ENCODE results near the gene DDA1.

DNA sequence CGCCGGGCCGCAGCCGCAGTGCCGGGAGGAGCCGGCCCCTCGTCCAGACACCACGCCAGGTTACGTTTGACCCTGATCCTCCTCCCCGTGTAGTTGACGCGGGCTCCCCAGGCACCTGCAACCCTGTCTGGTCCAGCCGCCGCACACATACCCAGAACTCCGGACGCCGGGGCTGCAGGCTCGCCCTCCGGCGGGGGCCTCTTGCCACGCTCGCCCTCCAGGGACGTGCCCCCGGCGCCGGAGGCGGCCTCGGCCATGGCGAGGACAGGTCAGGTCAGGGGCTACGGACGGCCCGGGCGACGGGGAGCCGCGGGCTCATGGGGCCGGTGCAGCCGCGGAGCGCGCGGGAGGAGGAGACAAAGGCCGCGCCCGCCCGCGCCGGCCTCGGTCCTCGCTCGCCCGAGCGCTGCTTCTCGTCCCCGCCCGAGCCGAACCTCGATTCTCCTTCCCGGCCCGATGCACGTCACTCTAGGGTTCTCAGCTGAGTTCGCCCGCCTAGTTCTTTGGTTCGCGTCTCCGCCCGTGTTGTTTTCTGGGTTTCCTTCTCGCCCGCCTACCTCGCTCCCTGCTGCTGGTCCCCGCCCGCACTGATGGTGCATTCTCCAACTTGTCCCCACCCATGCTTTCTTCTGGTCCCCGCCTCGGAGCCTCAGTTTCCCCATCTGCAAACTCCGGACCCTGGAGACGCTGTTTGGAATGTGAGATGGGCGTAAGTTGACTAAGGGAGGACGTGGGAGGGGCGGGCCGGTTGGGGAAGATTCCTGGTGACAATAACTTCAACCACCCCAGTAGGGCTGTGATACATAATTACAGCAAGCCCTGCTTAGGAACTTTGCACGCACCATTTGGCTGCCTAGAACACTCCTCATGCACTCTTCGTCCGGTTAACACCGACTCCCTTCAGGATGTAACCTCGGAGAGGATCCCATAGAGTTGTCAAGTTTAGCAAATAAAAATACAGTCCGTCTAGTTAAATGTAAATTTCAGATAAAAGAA, 25.3 kb downstream of the DDA1 start, which contains the start of gene ANO8:
- TF ChIP-seq RELA (CRISPR knock-in tag; IDR thresholded peaks at IDR 0.05; ENCODE audit: borderline replicate concordance) (no peak), NR1H2 (CRISPR knock-in tag; IDR thresholded peaks at IDR 0.05) (no peak), ETV6 (CRISPR knock-in tag; IDR thresholded peaks at IDR 0.05) (no peak), SP1 (CRISPR knock-in tag; conservative IDR thresholded peaks at IDR 0.05) (peak; percentile 93), TEAD4 (CRISPR knock-in tag; IDR thresholded peaks at IDR 0.05) (no peak), ZBTB21 (CRISPR knock-in tag; IDR thresholded peaks at IDR 0.05; ENCODE audit: borderline replicate concordance) (no peak), GRHL2 (CRISPR knock-in tag; IDR thresholded peaks at IDR 0.05; ENCODE audit: insufficient replicate concordance, severe bottlenecking) (no peak)
- TF ChIP-seq, protein P1, sequence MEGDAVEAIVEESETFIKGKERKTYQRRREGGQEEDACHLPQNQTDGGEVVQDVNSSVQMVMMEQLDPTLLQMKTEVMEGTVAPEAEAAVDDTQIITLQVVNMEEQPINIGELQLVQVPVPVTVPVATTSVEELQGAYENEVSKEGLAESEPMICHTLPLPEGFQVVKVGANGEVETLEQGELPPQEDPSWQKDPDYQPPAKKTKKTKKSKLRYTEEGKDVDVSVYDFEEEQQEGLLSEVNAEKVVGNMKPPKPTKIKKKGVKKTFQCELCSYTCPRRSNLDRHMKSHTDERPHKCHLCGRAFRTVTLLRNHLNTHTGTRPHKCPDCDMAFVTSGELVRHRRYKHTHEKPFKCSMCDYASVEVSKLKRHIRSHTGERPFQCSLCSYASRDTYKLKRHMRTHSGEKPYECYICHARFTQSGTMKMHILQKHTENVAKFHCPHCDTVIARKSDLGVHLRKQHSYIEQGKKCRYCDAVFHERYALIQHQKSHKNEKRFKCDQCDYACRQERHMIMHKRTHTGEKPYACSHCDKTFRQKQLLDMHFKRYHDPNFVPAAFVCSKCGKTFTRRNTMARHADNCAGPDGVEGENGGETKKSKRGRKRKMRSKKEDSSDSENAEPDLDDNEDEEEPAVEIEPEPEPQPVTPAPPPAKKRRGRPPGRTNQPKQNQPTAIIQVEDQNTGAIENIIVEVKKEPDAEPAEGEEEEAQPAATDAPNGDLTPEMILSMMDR (IDR thresholded peaks at IDR 0.05), result no peak
- TF ChIP-seq, protein P2, sequence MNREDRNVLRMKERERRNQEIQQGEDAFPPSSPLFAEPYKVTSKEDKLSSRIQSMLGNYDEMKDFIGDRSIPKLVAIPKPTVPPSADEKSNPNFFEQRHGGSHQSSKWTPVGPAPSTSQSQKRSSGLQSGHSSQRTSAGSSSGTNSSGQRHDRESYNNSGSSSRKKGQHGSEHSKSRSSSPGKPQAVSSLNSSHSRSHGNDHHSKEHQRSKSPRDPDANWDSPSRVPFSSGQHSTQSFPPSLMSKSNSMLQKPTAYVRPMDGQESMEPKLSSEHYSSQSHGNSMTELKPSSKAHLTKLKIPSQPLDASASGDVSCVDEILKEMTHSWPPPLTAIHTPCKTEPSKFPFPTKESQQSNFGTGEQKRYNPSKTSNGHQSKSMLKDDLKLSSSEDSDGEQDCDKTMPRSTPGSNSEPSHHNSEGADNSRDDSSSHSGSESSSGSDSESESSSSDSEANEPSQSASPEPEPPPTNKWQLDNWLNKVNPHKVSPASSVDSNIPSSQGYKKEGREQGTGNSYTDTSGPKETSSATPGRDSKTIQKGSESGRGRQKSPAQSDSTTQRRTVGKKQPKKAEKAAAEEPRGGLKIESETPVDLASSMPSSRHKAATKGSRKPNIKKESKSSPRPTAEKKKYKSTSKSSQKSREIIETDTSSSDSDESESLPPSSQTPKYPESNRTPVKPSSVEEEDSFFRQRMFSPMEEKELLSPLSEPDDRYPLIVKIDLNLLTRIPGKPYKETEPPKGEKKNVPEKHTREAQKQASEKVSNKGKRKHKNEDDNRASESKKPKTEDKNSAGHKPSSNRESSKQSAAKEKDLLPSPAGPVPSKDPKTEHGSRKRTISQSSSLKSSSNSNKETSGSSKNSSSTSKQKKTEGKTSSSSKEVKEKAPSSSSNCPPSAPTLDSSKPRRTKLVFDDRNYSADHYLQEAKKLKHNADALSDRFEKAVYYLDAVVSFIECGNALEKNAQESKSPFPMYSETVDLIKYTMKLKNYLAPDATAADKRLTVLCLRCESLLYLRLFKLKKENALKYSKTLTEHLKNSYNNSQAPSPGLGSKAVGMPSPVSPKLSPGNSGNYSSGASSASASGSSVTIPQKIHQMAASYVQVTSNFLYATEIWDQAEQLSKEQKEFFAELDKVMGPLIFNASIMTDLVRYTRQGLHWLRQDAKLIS (CRISPR knock-in tag; IDR thresholded peaks at IDR 0.05; ENCODE audit: borderline replicate concordance), result no peak
- TF ChIP-seq, protein P3, sequence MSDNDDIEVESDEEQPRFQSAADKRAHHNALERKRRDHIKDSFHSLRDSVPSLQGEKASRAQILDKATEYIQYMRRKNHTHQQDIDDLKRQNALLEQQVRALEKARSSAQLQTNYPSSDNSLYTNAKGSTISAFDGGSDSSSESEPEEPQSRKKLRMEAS (CRISPR knock-in tag; IDR thresholded peaks at IDR 0.05), result peak; percentile 50; the same call in 1 of the 2 replicates
- TF ChIP-seq, protein P4, sequence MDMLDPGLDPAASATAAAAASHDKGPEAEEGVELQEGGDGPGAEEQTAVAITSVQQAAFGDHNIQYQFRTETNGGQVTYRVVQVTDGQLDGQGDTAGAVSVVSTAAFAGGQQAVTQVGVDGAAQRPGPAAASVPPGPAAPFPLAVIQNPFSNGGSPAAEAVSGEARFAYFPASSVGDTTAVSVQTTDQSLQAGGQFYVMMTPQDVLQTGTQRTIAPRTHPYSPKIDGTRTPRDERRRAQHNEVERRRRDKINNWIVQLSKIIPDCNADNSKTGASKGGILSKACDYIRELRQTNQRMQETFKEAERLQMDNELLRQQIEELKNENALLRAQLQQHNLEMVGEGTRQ (CRISPR knock-in tag; IDR thresholded peaks at IDR 0.05), result no peak
- TF ChIP-seq, protein P5, sequence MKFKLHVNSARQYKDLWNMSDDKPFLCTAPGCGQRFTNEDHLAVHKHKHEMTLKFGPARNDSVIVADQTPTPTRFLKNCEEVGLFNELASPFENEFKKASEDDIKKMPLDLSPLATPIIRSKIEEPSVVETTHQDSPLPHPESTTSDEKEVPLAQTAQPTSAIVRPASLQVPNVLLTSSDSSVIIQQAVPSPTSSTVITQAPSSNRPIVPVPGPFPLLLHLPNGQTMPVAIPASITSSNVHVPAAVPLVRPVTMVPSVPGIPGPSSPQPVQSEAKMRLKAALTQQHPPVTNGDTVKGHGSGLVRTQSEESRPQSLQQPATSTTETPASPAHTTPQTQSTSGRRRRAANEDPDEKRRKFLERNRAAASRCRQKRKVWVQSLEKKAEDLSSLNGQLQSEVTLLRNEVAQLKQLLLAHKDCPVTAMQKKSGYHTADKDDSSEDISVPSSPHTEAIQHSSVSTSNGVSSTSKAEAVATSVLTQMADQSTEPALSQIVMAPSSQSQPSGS (CRISPR knock-in tag; IDR thresholded peaks at IDR 0.05; ENCODE audit: borderline replicate concordance, low read depth), result no peak
- TF ChIP-seq, protein P6, sequence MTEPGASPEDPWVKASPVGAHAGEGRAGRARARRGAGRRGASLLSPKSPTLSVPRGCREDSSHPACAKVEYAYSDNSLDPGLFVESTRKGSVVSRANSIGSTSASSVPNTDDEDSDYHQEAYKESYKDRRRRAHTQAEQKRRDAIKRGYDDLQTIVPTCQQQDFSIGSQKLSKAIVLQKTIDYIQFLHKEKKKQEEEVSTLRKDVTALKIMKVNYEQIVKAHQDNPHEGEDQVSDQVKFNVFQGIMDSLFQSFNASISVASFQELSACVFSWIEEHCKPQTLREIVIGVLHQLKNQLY (CRISPR knock-in tag; IDR thresholded peaks at IDR 0.05), result no peak
